Transverse colon (tissue), 4 donors: ENCODE results near the gene SLC45A2.

Source experiments
- EP300 ChIP-seq: sonication (generic); formaldehyde crosslinking; IDR thresholded peaks from one replicate; pipeline ENCODE4 v1.6.1; 2017; ENCODE audit warnings: antibody characterized with exemption, low read depth
- POLR2A ChIP-seq: fragments of 450-650 bp; IDR thresholded peaks from one replicate; pipeline ENCODE4 v1.6.1; 2016; ENCODE audit warnings: antibody characterized with exemption, mild to moderate bottlenecking, moderate library complexity
- POLR2AphosphoS5 ChIP-seq, 3 donors: sonication (generic); formaldehyde crosslinking; IDR thresholded peaks; one replicate each; pipeline ENCODE4 v1.6.1; 2016; ENCODE audit warnings: antibody characterized with exemption in 3 of 3
- TF ChIP-seq, protein P1 (sequence below), 5 experiments: fragments of 200-600 bp in 3 of 5; fragments of 450-650 bp in 2 of 5; sonication (generic) in 3 of 5; IDR thresholded peaks; 1 replicate in 2 of 5; 2 replicates in 3 of 5; pipeline ENCODE4 v1.5.1; 2016 to 2017; ENCODE audit warnings: antibody characterized with exemption in 5 of 5, inconsistent platforms in 3 of 5, mild to moderate bottlenecking in 2 of 5, moderate library complexity in 1 of 5

DNA sequence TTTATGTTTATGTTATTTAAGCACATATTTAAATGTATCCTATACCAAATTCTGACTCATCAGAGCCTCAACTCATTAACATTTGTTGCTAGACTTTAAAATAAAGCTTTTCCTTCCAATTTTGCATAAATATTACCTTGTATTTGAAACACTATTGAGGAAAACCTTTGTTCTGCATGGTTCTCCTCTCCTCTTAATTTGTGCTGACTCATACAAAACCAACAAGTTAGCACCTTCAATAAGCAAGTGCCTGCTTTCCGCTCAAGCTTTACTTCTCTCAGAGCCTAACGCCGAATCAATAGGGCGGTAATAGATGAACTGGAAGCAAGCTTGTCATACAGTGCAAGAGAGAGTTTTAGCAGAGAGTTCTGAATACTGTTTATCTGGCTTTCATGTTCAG lies 15.5 kb upstream of the SLC45A2 start:
- TF ChIP-seq POLR2A (no peak), POLR2AphosphoS5 (IDR thresholded peaks at IDR 0.05) (no peak), EP300 (no peak)
- TF ChIP-seq, protein P1, sequence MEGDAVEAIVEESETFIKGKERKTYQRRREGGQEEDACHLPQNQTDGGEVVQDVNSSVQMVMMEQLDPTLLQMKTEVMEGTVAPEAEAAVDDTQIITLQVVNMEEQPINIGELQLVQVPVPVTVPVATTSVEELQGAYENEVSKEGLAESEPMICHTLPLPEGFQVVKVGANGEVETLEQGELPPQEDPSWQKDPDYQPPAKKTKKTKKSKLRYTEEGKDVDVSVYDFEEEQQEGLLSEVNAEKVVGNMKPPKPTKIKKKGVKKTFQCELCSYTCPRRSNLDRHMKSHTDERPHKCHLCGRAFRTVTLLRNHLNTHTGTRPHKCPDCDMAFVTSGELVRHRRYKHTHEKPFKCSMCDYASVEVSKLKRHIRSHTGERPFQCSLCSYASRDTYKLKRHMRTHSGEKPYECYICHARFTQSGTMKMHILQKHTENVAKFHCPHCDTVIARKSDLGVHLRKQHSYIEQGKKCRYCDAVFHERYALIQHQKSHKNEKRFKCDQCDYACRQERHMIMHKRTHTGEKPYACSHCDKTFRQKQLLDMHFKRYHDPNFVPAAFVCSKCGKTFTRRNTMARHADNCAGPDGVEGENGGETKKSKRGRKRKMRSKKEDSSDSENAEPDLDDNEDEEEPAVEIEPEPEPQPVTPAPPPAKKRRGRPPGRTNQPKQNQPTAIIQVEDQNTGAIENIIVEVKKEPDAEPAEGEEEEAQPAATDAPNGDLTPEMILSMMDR (IDR thresholded peaks at IDR 0.05) = no peak
